IMR-90 (cell line): Measurements from ENCODE around the gene LTBP1. TPM values are rescaled to one million over a fixed set of nuclear protein-coding genes. Genes with fewer than 3 reads are reported as not detected.

Experiments
- ATAC-seq: fragments of 200-7000 bp; cut with Tn5 transposase; 2 replicates; pipeline ENCODE4 v1.9.1; 2020; ENCODE audit warnings: low read depth, mild to moderate bottlenecking, moderate library complexity
- BruUV-seq: library from RNA; stranded (reverse); fragments of 400-500 nt; replicated peaks from 2 replicates; lab custom pipeline; 2021; lab: Mats Ljungman, UMichigan
- CTCF ChIA-PET: fragments of 300-600 bp; formaldehyde crosslinking; extraction: SDS; loops from one replicate; lab custom pipeline; 2021; ENCODE audit warnings: antibody characterized with exemption; lab: Yijun Ruan, JAX
- POLR2A ChIA-PET: fragments of 300-600 bp; sonication (Branson Sonifier 250); formaldehyde crosslinking; loops from one replicate; lab custom pipeline; 2022; ENCODE audit warnings: antibody characterized with exemption; ENCODE audit not compliant: unreplicated experiment; lab: Charles Lee
- DNase-seq: peaks from one replicate; pipeline ENCODE4 v3.0.0; 2013
- H2AFZ ChIP-seq: replicated peaks from 2 replicates; pipeline ENCODE3; 2013; ENCODE audit warnings: low read length, mild to moderate bottlenecking; ENCODE audit not compliant: poor library complexity
- H2AK5ac ChIP-seq: 2 replicates; pipeline ENCODE4 v1.6.1; 2013; ENCODE audit warnings: low read depth, low read length, inconsistent platforms
- H2AK9ac ChIP-seq: replicated peaks from 2 replicates; pipeline ENCODE3; 2013; ENCODE audit warnings: mild to moderate bottlenecking, low read depth, low read length, moderate library complexity; ENCODE audit not compliant: poor library complexity
- H2BK120ac ChIP-seq: 2 replicates; pipeline ENCODE4 v1.6.1; 2013; ENCODE audit warnings: low read depth, low read length, inconsistent platforms
- H2BK15ac ChIP-seq: 3 replicates; pipeline ENCODE4 v1.6.1; 2013; ENCODE audit warnings: low read depth, low read length, inconsistent platforms
- H2BK20ac ChIP-seq: 2 replicates; pipeline ENCODE4 v1.6.1; 2013; ENCODE audit warnings: low read depth, mild to moderate bottlenecking, inconsistent platforms, low read length, moderate library complexity
- H2BK5ac ChIP-seq: 2 replicates; pipeline ENCODE4 v1.6.1; 2013; ENCODE audit warnings: mild to moderate bottlenecking, low read depth, low read length, inconsistent platforms; ENCODE audit not compliant: poor library complexity, severe bottlenecking
- H3K14ac ChIP-seq: replicated peaks from 2 replicates; pipeline ENCODE4 v1.6.1; 2013; ENCODE audit warnings: low read depth, low read length, inconsistent platforms
- H3K18ac ChIP-seq: 2 replicates; pipeline ENCODE4 v1.6.1; 2013; ENCODE audit warnings: low read depth, low read length, control low read depth
- H3K23ac ChIP-seq: 2 replicates; pipeline ENCODE4 v1.6.1; 2013; ENCODE audit warnings: low read depth, low read length, inconsistent platforms
- H3K27ac ChIP-seq: 2 replicates; pipeline ENCODE4 v1.5.1; 2013; ENCODE audit warnings: mild to moderate bottlenecking, control low read depth, low read length; ENCODE audit not compliant: insufficient read depth
- H3K27me3 ChIP-seq: 2 replicates; pipeline ENCODE4 v1.6.1; 2013; ENCODE audit warnings: low read length; ENCODE audit not compliant: control insufficient read depth, insufficient read depth
- H3K36me3 ChIP-seq: 2 replicates; pipeline ENCODE4 v1.6.1; 2013; ENCODE audit warnings: low read length, mixed read lengths; ENCODE audit not compliant: control insufficient read depth, insufficient read depth
- H3K4ac ChIP-seq: 2 replicates; pipeline ENCODE4 v1.6.1; 2013; ENCODE audit warnings: low read depth, low read length, inconsistent platforms
- H3K4me1 ChIP-seq: 2 replicates; pipeline ENCODE4 v1.6.1; 2013; ENCODE audit warnings: low read length, mixed read lengths; ENCODE audit not compliant: control insufficient read depth, insufficient read depth
- H3K4me2 ChIP-seq: 2 replicates; pipeline ENCODE4 v1.6.1; 2013; ENCODE audit warnings: low read depth, mild to moderate bottlenecking, control low read depth, low read length, moderate library complexity
- H3K4me3 ChIP-seq: 2 replicates; pipeline ENCODE4 v1.5.1; 2013; ENCODE audit warnings: low read depth, mild to moderate bottlenecking, control low read depth, low read length, moderate library complexity; ENCODE audit not compliant: insufficient read depth
- H3K56ac ChIP-seq: 2 replicates; pipeline ENCODE4 v1.6.1; 2013; ENCODE audit warnings: low read length, inconsistent platforms; ENCODE audit not compliant: insufficient read depth; ENCODE audit errors: extremely low read depth
- H3K79me1 ChIP-seq, 2 experiments: 2 replicates each; pipeline ENCODE4 v1.6.1; 2013; ENCODE audit warnings: low read length in 2 of 2, inconsistent platforms in 1 of 2, low read depth in 1 of 2
- H3K9ac ChIP-seq: 2 replicates; pipeline ENCODE4 v1.6.1; 2013; ENCODE audit warnings: low read depth, low read length, control low read depth
- H3K9me1 ChIP-seq: 2 replicates; pipeline ENCODE4 v1.6.1; 2013; ENCODE audit warnings: low read length, inconsistent platforms; ENCODE audit not compliant: insufficient read depth
- H3K9me3 ChIP-seq: 2 replicates; pipeline ENCODE4 v1.6.1; 2013; ENCODE audit warnings: low read length; ENCODE audit not compliant: control insufficient read depth, insufficient read depth
- H4K20me1 ChIP-seq: 2 replicates; pipeline ENCODE4 v1.6.1; 2013; ENCODE audit warnings: low read length, inconsistent platforms; ENCODE audit not compliant: insufficient read depth
- H4K5ac ChIP-seq: 2 replicates; pipeline ENCODE4 v1.6.1; 2013; ENCODE audit warnings: mild to moderate bottlenecking, low read depth, low read length, control low read depth
- H4K8ac ChIP-seq, 2 experiments: 2 replicates each; pipeline ENCODE4 v1.6.1; 2013; ENCODE audit warnings: low read depth in 2 of 2, low read length in 2 of 2, control low read depth in 1 of 2, inconsistent platforms in 1 of 2
- H4K91ac ChIP-seq: 2 replicates; pipeline ENCODE4 v1.6.1; 2013; ENCODE audit warnings: low read depth, low read length, inconsistent platforms; ENCODE audit not compliant: insufficient read depth
- FOS ChIP-seq: fragments of 150-350 bp; IDR thresholded peaks from 2 replicates; pipeline ENCODE4 v1.6.1; 2016; ENCODE audit warnings: low read depth, low read length
- MXI1 ChIP-seq: IDR thresholded peaks from 2 replicates; pipeline ENCODE4 v1.6.1; 2012; ENCODE audit warnings: low read depth, mild to moderate bottlenecking, low read length, moderate library complexity, borderline replicate concordance
- NFE2L2 ChIP-seq: fragments of 150-350 bp; IDR thresholded peaks from 2 replicates; pipeline ENCODE4 v1.6.1; 2016; ENCODE audit warnings: low read depth, mild to moderate bottlenecking, low read length
- POLR2A ChIP-seq: IDR thresholded peaks from 2 replicates; pipeline ENCODE4 v1.6.1; 2012; ENCODE audit warnings: mild to moderate bottlenecking, low read depth, low read length
- RAD21 ChIP-seq: IDR thresholded peaks from 2 replicates; pipeline ENCODE4 v1.6.1; 2012; ENCODE audit warnings: low read length, improper control_type of control experiment
- RFX5 ChIP-seq: IDR thresholded peaks from 2 replicates; pipeline ENCODE4 v1.8.0; 2012; ENCODE audit warnings: low read depth, mild to moderate bottlenecking, low read length, moderate library complexity
- USF2 ChIP-seq: fragments of 150-350 bp; IDR thresholded peaks from 2 replicates; pipeline ENCODE4 v1.6.1; 2017; ENCODE audit warnings: mild to moderate bottlenecking, antibody characterized with exemption, low read length, low read depth
- WGBS, 2 experiments: methylation state at CpG; one replicate each; pipeline versions ENCODE4 v1.1.5 to v1.1.7; 2013; ENCODE audit warnings: missing lambda C conversion rate in 2 of 2; ENCODE audit not compliant: insufficient read length in 1 of 2; ENCODE audit errors: extremely low coverage in 2 of 2; 5-methylcytosine and 5-hydroxymethylcytosine counted together
- dilution Hi-C: fragments of 300-500 bp; cut with HindIII; formaldehyde crosslinking; loops from one replicate; pipeline ENCODE4 v1.14.3; 2018; ENCODE audit warnings: low sequenced_read_pairs; ENCODE audit not compliant: unreplicated experiment
- in situ Hi-C: fragments of 300-500 bp; cut with MboI; formaldehyde crosslinking; loops from 3 replicates; pipeline ENCODE4 v1.14.3; 2019; ENCODE audit warnings: low sequenced_read_pairs, inconsistent platforms, mixed read lengths
- intact Hi-C: fragments of 100-400 bp; cut with micrococcal nuclease; formaldehyde crosslinking; loops from 2 replicates; pipeline ENCODE4 v1.10.0; 2022
- polyA plus RNA-seq, 3 experiments: library from polyadenylated mRNA; depleted of rRNA; stranded (reverse); fragments of >200 nt; gene quantifications; 2 replicates each; pipeline ENCODE4 v1.2.3, GENCODE V29; 2012; ENCODE audit warnings: low replicate concordance in 1 of 3
- total RNA-seq: library from RNA; depleted of rRNA; stranded (reverse); fragments of >200 nt; gene quantifications from 2 replicates; pipeline ENCODE4 v1.2.3, GENCODE V29; 2012

Gene LTBP1
- total and polyA plus RNA-seq, 2 of the 4 experiments (the other 2 are of a cell fraction) = 235 to 326 TPM

DNA sequence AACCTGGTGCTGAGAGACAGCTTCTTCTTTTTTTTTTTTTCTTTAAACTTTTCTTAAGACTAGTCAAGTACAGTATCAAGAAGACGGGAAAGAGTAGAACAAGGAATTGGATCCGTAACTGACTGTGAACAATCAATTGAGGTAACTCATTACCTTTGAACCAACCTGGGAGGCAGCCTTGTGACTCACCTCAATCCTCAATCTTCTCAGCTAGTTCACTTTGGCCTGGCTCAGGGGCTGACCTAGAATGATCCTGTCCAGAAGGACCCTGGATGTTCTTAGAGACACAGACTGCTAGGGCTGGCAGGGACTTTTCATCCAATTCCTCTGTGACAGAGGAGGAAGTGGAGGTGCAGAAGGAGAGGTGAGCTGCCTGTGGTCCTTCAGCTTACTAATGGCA lies 1.5 kb upstream of the LTBP1 start:
- no peak for DNase-seq
- H3K4me1 ChIP-seq = peaks cover 7% of the 10 kb centered on the region; the same call in 1 of the 2 replicates
- H2AK9ac ChIP-seq = peak overlapping the region; percentile 16
- TF ChIP-seq POLR2A (no peak), MXI1 (no peak), RFX5 (no peak), USF2 (no peak), NFE2L2 (no peak), RAD21 (no peak), FOS (no peak)
- no peaks in the 10 kb centered on the region for H3K9me3 ChIP-seq
- in situ Hi-C loops (loop anchor here (5.0 to 10.0 kb wide), 2 partner anchors 173 to 190 kb away; no protein-coding TSS in a partner anchor), dilution Hi-C loops (no loop called here), intact Hi-C loops (loop anchor here (5.0 kb wide), 3 partner anchors 77 to 497 kb away; no protein-coding TSS in a partner anchor)
- H3K4me3 ChIP-seq = no peak overlapping the region
- ChIA-PET CTCF (interaction anchor here (0.6 to 1.0 kb wide), 5 partner anchors 11 to 175 kb away, joined by 3 to 5 read pairs (median 4); no protein-coding TSS in a partner anchor), POLR2A (interaction anchor here (0.6 kb wide), 1 partner anchor 200 kb away, joined by 3 read pairs; no protein-coding TSS in a partner anchor)
- H3K4me2 ChIP-seq = no peak overlapping the region
- H3K14ac ChIP-seq = no peak overlapping the region
- WGBS, 2 experiments = no CpG with 5 or more reads among the region's 2 CpGs
- no peak overlapping the region for H3K4ac ChIP-seq
- no peaks in the 10 kb centered on the region for H4K20me1 ChIP-seq
- H4K91ac ChIP-seq = no peak overlapping the region
- no peak overlapping the region; the same call in 1 of the 2 replicates for H2BK120ac ChIP-seq
- H3K36me3 ChIP-seq = peaks cover 2% of the 10 kb centered on the region; the same call in 1 of the 2 replicates
- no peak overlapping the region for H3K23ac ChIP-seq
- no peak overlapping the region for H2BK5ac ChIP-seq
- peaks cover 3% of the 10 kb centered on the region; the same call in 1 of the 2 replicates for H3K9me1 ChIP-seq
- no peak overlapping the region for H2AFZ ChIP-seq
- H2BK15ac ChIP-seq = peak overlapping the region; percentile 30; the same call in 1 of the 3 replicates
- 0 out of 4 replicates have a peak overlapping the region, but pooled peaks of 1 of the 2 experiments have one; percentile 7 for H4K8ac ChIP-seq
- H3K27ac ChIP-seq = no peak overlapping the region
- no peak overlapping the region for H3K18ac ChIP-seq
- H4K5ac ChIP-seq = no peak overlapping the region
- H3K9ac ChIP-seq = no peak overlapping the region
- no peak overlapping the region for H3K56ac ChIP-seq
- H2AK5ac ChIP-seq = peak overlapping the region; percentile 53
- no peak for ATAC-seq
- H3K27me3 ChIP-seq = no peaks in the 10 kb centered on the region
- H2BK20ac ChIP-seq = peak overlapping the region; percentile 8
- no TSS peak for BruUV-seq
- H3K79me1 ChIP-seq = peaks cover 12 to 35% of the 10 kb centered on the region in 2 experiments
